ENCODE data around the gene ZRANB3.
"Not testable (repeated sequence)": the region's sequence is repeated elsewhere in the genome, so short reads cannot be mapped to it uniquely, and the experiment has no call there.

Gene ZRANB3

GRCh38 chr2:135533545-135533944, 2.5 kb upstream of the ZRANB3 start:
- not testable (repeated sequence) for H3K36me3 ChIP-seq (ENCODE audit: insufficient read depth, low read length); H2AFZ ChIP-seq (ENCODE audit: low read length, unreplicated experiment); H3K4me3 ChIP-seq (ENCODE audit: low read depth, low read length); H3K27me3 ChIP-seq (ENCODE audit: insufficient read depth, low read length); H3K27ac ChIP-seq (ENCODE audit: low read depth, low read length)
- H3K4me1 ChIP-seq (ENCODE audit: control insufficient read depth, insufficient read depth, low read length, unreplicated experiment): peaks cover 27% of the 10 kb centered on the region
- peaks cover 64% of the 10 kb centered on the region for H3K79me2 ChIP-seq (ENCODE audit: control insufficient read depth, insufficient read depth, low read length, unreplicated experiment)

- peak overlapping the region; percentile 86 for H3K4me3 ChIP-seq (ENCODE audit: low read depth, low read length)
- H3K27ac ChIP-seq (ENCODE audit: low read depth, low read length): no peak overlapping the region
- H3K36me3 ChIP-seq (ENCODE audit: insufficient read depth, low read length): no peaks in the 10 kb centered on the region
Measured at GRCh38 chr2:135532581-135532980, 1.6 kb upstream of the ZRANB3 start.

GRCh38 chr2:135531231-135532197, 496 bp upstream of the ZRANB3 start, which contains the start of gene R3HDM1:
R3HDM1 (plus strand) TSS chr2:135531484; CDS start chr2:135604846, 73,362 bp downstream.
- H2AFZ ChIP-seq (ENCODE audit: low read length, unreplicated experiment): peak within 1 kb of the TSS; percentile 100
- H3K4me3 ChIP-seq (ENCODE audit: low read depth, low read length): peak within 1 kb of the TSS; percentile 86

More at GRCh38 chr2:135532581-135532980, 1.6 kb upstream of the ZRANB3 start:
- Histone ChIP-seq H3K79me2 (ENCODE audit: control insufficient read depth, insufficient read depth, low read length, unreplicated experiment) (peaks cover 68% of the 10 kb centered on the region), H3K27me3 (ENCODE audit: insufficient read depth, low read length) (no peaks in the 10 kb centered on the region), H2AFZ (ENCODE audit: low read length, unreplicated experiment) (peak overlapping the region; percentile 36), H3K4me1 (ENCODE audit: control insufficient read depth, insufficient read depth, low read length, unreplicated experiment) (peaks cover 29% of the 10 kb centered on the region)

GRCh38 chr2:135528006-135528405, 3.0 kb downstream of the ZRANB3 start:
- Histone ChIP-seq H3K4me1 (ENCODE audit: control insufficient read depth, insufficient read depth, low read length, unreplicated experiment) (peaks cover 18% of the 10 kb centered on the region), H3K79me2 (ENCODE audit: control insufficient read depth, insufficient read depth, low read length, unreplicated experiment) (peaks cover 52% of the 10 kb centered on the region), H3K4me3 (ENCODE audit: low read depth, low read length) (no peak overlapping the region), H2AFZ (ENCODE audit: low read length, unreplicated experiment) (no peak overlapping the region), H3K36me3 (ENCODE audit: insufficient read depth, low read length) (no peaks in the 10 kb centered on the region; the same call in 1 of the 2 replicates), H3K27me3 (ENCODE audit: insufficient read depth, low read length) (no peaks in the 10 kb centered on the region), H3K27ac (ENCODE audit: low read depth, low read length) (no peak overlapping the region)

More at GRCh38 chr2:135531231-135532197, 496 bp upstream of the ZRANB3 start, which contains the start of gene R3HDM1:
- peaks cover 71% of the 10 kb centered on the region for H3K79me2 ChIP-seq (ENCODE audit: control insufficient read depth, insufficient read depth, low read length, unreplicated experiment)
- H3K27ac ChIP-seq (ENCODE audit: low read depth, low read length): peak within 1 kb of the TSS; percentile 92
- H3K4me1 ChIP-seq (ENCODE audit: control insufficient read depth, insufficient read depth, low read length, unreplicated experiment): peaks cover 29% of the 10 kb centered on the region
- no peaks in the 10 kb centered on the region for H3K36me3 ChIP-seq (ENCODE audit: insufficient read depth, low read length)
- no peaks in the 10 kb centered on the region for H3K27me3 ChIP-seq (ENCODE audit: insufficient read depth, low read length)

- Histone ChIP-seq H3K36me3 (ENCODE audit: insufficient read depth, low read length) (peaks cover 4% of the 10 kb centered on the region), H3K27ac (ENCODE audit: low read depth, low read length) (no peak overlapping the region), H3K79me2 (ENCODE audit: control insufficient read depth, insufficient read depth, low read length, unreplicated experiment) (peaks cover 45% of the 10 kb centered on the region), H3K4me3 (ENCODE audit: low read depth, low read length) (no peak overlapping the region), H3K27me3 (ENCODE audit: insufficient read depth, low read length) (no peaks in the 10 kb centered on the region), H3K4me1 (ENCODE audit: control insufficient read depth, insufficient read depth, low read length, unreplicated experiment) (peaks cover 14% of the 10 kb centered on the region), H2AFZ (ENCODE audit: low read length, unreplicated experiment) (no peak overlapping the region)
Measured at GRCh38 chr2:135525786-135526185, 5.2 kb downstream of the ZRANB3 start.

GRCh38 chr2:135512099-135512498, 18.9 kb downstream of the ZRANB3 start:
- H3K27me3 ChIP-seq (ENCODE audit: insufficient read depth, low read length): no peaks in the 10 kb centered on the region
- H3K27ac ChIP-seq (ENCODE audit: low read depth, low read length): no peak overlapping the region
- peaks cover 6% of the 10 kb centered on the region for H3K79me2 ChIP-seq (ENCODE audit: control insufficient read depth, insufficient read depth, low read length, unreplicated experiment)
- H3K4me3 ChIP-seq (ENCODE audit: low read depth, low read length): no peak overlapping the region
- H3K4me1 ChIP-seq (ENCODE audit: control insufficient read depth, insufficient read depth, low read length, unreplicated experiment): no peaks in the 10 kb centered on the region
- H3K36me3 ChIP-seq (ENCODE audit: insufficient read depth, low read length): peaks cover 6% of the 10 kb centered on the region; the same call in 1 of the 2 replicates
- no peak overlapping the region for H2AFZ ChIP-seq (ENCODE audit: low read length, unreplicated experiment)

- H3K27me3 ChIP-seq (ENCODE audit: insufficient read depth, low read length): no peaks in the 10 kb centered on the region
- peaks cover 4% of the 10 kb centered on the region; the same call in 1 of the 2 replicates for H3K36me3 ChIP-seq (ENCODE audit: insufficient read depth, low read length)
- no peaks in the 10 kb centered on the region for H3K4me1 ChIP-seq (ENCODE audit: control insufficient read depth, insufficient read depth, low read length, unreplicated experiment)
- H3K4me3 ChIP-seq (ENCODE audit: low read depth, low read length): no peak overlapping the region
- peaks cover 6% of the 10 kb centered on the region for H3K79me2 ChIP-seq (ENCODE audit: control insufficient read depth, insufficient read depth, low read length, unreplicated experiment)
- H2AFZ ChIP-seq (ENCODE audit: low read length, unreplicated experiment): no peak overlapping the region
- no peak overlapping the region for H3K27ac ChIP-seq (ENCODE audit: low read depth, low read length)
Measured at GRCh38 chr2:135510577-135510976, 20.4 kb downstream of the ZRANB3 start.

GRCh38 chr2:135504811-135505210, 26.2 kb downstream of the ZRANB3 start:
- Histone ChIP-seq H3K36me3 (ENCODE audit: insufficient read depth, low read length) (peaks cover 17% of the 10 kb centered on the region), H2AFZ (ENCODE audit: low read length, unreplicated experiment) (no peak overlapping the region), H3K4me3 (ENCODE audit: low read depth, low read length) (no peak overlapping the region), H3K27me3 (ENCODE audit: insufficient read depth, low read length) (no peaks in the 10 kb centered on the region), H3K27ac (ENCODE audit: low read depth, low read length) (no peak overlapping the region), H3K79me2 (ENCODE audit: control insufficient read depth, insufficient read depth, low read length, unreplicated experiment) (no peaks in the 10 kb centered on the region), H3K4me1 (ENCODE audit: control insufficient read depth, insufficient read depth, low read length, unreplicated experiment) (no peaks in the 10 kb centered on the region)

- H3K36me3 ChIP-seq (ENCODE audit: insufficient read depth, low read length): peaks cover 30% of the 10 kb centered on the region
Measured at GRCh38 chr2:135498588-135498987, 32.4 kb downstream of the ZRANB3 start.

GRCh38 chr2:135494917-135495316, 36.1 kb downstream of the ZRANB3 start:
- Histone ChIP-seq H3K27me3 (ENCODE audit: insufficient read depth, low read length) (no peaks in the 10 kb centered on the region), H3K27ac (ENCODE audit: low read depth, low read length) (peak overlapping the region; percentile 85), H3K79me2 (ENCODE audit: control insufficient read depth, insufficient read depth, low read length, unreplicated experiment) (peaks cover 5% of the 10 kb centered on the region), H2AFZ (ENCODE audit: low read length, unreplicated experiment) (no peak overlapping the region), H3K4me1 (ENCODE audit: control insufficient read depth, insufficient read depth, low read length, unreplicated experiment) (peaks cover 9% of the 10 kb centered on the region), H3K36me3 (ENCODE audit: insufficient read depth, low read length) (peaks cover 14% of the 10 kb centered on the region), H3K4me3 (ENCODE audit: low read depth, low read length) (no peak overlapping the region; the same call in 1 of the 2 replicates)

More at GRCh38 chr2:135498588-135498987, 32.4 kb downstream of the ZRANB3 start:
- H3K27ac ChIP-seq (ENCODE audit: low read depth, low read length); H3K27me3 ChIP-seq (ENCODE audit: insufficient read depth, low read length); H3K4me1 ChIP-seq (ENCODE audit: control insufficient read depth, insufficient read depth, low read length, unreplicated experiment); H3K79me2 ChIP-seq (ENCODE audit: control insufficient read depth, insufficient read depth, low read length, unreplicated experiment); H2AFZ ChIP-seq (ENCODE audit: low read length, unreplicated experiment); H3K4me3 ChIP-seq (ENCODE audit: low read depth, low read length): not testable (repeated sequence)
